ENCODE data around the gene SLC4A4. TPM values are rescaled to one million over a fixed set of nuclear protein-coding genes. Genes with fewer than 3 reads are reported as not detected.

Gene SLC4A4
- total and polyA plus RNA-seq, 10 of the 15 experiments (the other 5 are each of a cell fraction or from before 2014, with no cell fraction given) = 0.05 to 0.44 (median 0.18) TPM

DNA sequence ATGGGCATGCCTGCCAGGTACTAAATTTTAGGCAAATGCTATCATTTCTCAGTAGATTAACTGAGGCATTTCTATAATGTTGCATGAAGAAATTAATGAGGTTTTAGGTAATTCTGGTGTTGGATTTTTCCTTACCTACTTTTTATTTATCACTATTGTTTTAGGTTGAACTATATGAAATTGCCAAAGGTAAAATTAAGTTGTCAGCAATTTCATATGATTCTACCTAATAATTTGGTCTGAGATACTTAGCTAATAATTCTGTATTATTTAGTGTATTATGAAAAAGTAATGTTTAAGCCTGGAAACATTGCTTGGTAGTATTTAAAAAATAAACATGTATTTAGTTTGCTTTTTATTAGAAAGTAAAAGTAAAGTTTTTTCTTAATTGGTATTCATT, 22.7 kb downstream of the SLC4A4 start:
- H3K4me1 ChIP-seq (ENCODE audit: control insufficient read depth, insufficient read depth, low read length) = no peaks in the 10 kb centered on the region
- no peaks in the 10 kb centered on the region for H4K20me1 ChIP-seq (ENCODE audit: control insufficient read depth, insufficient read depth)
- FAIRE-seq (no peak), ATAC-seq (no peak), DNase-seq (ENCODE audit: low read depth, low spot score) (no peak)
- ChIA-PET SMC1A (ENCODE audit: uncharacterized antibody, unreplicated experiment) (no interaction called here), RAD21 (ENCODE audit: unreplicated experiment) (no interaction called here), POLR2A (no interaction called here), CTCF (no interaction called here)
- no peak overlapping the region for H3K4me3 ChIP-seq
- no peak overlapping the region for H3K27ac ChIP-seq (ENCODE audit: control insufficient read depth, insufficient read depth)
- TF ChIP-seq, protein P1, sequence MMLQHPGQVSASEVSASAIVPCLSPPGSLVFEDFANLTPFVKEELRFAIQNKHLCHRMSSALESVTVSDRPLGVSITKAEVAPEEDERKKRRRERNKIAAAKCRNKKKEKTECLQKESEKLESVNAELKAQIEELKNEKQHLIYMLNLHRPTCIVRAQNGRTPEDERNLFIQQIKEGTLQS (IDR thresholded peaks at IDR 0.05; ENCODE audit: borderline replicate concordance, extremely low read depth, low read depth, low read length) = no peak
- TF ChIP-seq POU2F2 (IDR thresholded peaks at IDR 0.05; ENCODE audit: borderline replicate concordance, low read depth, low read length) = no peak
- TF ChIP-seq EP300 (IDR thresholded peaks at IDR 0.05; ENCODE audit: borderline replicate concordance in 1 of 2, control insufficient read depth in 1 of 2, low read depth in 2 of 2, low read length in 2 of 2) = no peak
- TF ChIP-seq, protein P2, sequence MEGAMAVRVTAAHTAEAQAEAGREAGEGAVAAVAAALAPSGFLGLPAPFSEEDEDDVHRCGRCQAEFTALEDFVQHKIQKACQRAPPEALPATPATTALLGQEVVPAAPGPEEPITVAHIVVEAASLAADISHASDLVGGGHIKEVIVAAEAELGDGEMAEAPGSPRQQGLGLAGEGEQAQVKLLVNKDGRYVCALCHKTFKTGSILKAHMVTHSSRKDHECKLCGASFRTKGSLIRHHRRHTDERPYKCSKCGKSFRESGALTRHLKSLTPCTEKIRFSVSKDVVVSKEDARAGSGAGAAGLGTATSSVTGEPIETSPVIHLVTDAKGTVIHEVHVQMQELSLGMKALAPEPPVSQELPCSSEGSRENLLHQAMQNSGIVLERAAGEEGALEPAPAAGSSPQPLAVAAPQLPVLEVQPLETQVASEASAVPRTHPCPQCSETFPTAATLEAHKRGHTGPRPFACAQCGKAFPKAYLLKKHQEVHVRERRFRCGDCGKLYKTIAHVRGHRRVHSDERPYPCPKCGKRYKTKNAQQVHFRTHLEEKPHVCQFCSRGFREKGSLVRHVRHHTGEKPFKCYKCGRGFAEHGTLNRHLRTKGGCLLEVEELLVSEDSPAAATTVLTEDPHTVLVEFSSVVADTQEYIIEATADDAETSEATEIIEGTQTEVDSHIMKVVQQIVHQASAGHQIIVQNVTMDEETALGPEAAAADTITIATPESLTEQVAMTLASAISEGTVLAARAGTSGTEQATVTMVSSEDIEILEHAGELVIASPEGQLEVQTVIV (IDR thresholded peaks at IDR 0.05; ENCODE audit: borderline replicate concordance, partially characterized antibody) = no peak
- TF ChIP-seq SMAD5 (IDR thresholded peaks at IDR 0.05; ENCODE audit: low read depth) = no peak
- TF ChIP-seq BACH1 (IDR thresholded peaks at IDR 0.05; ENCODE audit: borderline replicate concordance) = no peak
- no peak for TF ChIP-seq CREM (IDR thresholded peaks at IDR 0.05; ENCODE audit: low read depth)
- BruUV-seq (replicated peaks) = no TSS peak
- H3K9ac ChIP-seq (ENCODE audit: control insufficient read depth, insufficient read depth, low read length) = no peak overlapping the region
- H2AFZ ChIP-seq (ENCODE audit: control insufficient read depth, low read depth, low read length) = no peak overlapping the region
- H3K4me2 ChIP-seq (ENCODE audit: control insufficient read depth, insufficient read depth) = no peak overlapping the region
- in situ Hi-C loops (cut with MboI) = no loop called here
- no peaks in the 10 kb centered on the region for H3K36me3 ChIP-seq (ENCODE audit: control insufficient read depth in 2 of 2, insufficient read depth in 2 of 2, low read length in 1 of 2)
- intact Hi-C loops (cut with micrococcal nuclease; ENCODE audit: unreplicated experiment) = no loop called here
- no peaks in the 10 kb centered on the region for H3K9me3 ChIP-seq (replicated peaks; ENCODE audit: control insufficient read depth, insufficient read depth, low read length)
- H3K79me2 ChIP-seq (ENCODE audit: control insufficient read depth, insufficient read depth, low read length) = no peaks in the 10 kb centered on the region
- no peaks in the 10 kb centered on the region; a peak in 1 of 4 replicates for H3K27me3 ChIP-seq (replicated peaks in 1 of 2; ENCODE audit: control insufficient read depth in 2 of 2, insufficient read depth in 2 of 2, low read length in 1 of 2)

Measured in GM12878 (cell line).